ENCODE results near the gene RNF151. TPM values are rescaled to one million over a fixed set of nuclear protein-coding genes. Genes with fewer than 3 reads are reported as not detected.

RNF151 gene
- total RNA-seq, 2 experiments from 2014 or later, result not detected

DNA sequence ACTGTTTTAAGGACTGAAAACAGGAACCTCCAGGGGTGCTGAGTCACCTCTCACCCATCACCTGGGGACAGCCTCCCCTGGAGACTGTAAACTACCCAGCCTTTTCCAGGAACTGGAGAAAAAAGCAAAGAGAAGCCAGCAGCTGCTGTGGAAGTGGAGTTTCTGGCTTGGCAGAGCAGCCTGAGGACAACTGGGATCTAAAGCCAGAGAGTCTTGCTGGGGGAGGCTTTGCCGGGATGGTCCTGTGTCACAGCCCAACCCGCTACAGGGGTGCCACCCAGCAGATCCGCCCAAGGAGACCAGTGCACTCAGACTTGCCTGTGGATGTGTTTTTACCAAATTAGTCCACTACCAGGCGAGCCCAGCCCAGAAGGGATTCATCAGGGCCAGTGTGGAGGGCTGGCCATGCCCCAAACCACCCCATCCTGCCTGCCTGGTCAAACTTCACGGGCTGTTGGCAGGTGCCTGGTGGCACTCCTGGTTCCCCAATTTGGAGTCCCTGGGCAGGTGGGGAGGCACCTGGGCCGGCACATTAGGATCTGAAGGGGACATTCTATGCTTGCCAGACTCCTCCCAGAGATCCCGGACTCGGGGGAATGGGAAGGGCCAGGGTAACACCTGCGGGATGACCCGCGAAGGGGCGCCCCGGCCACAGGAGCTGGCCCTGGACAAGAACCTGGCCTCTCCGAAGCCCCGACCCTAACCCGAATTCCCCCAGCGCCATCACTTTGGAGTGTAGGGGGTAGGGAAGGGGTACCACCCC is 24.4 kb upstream of the RNF151 start:
- peak; percentile 34 for DNase-seq (ENCODE audit: low spot score)
- H3K4me3 ChIP-seq (ENCODE audit: low read depth, low read length, poor library complexity, severe bottlenecking), result peak overlapping the region; percentile 84
- BruUV-seq (replicated peaks), result no TSS peak

DNA sequence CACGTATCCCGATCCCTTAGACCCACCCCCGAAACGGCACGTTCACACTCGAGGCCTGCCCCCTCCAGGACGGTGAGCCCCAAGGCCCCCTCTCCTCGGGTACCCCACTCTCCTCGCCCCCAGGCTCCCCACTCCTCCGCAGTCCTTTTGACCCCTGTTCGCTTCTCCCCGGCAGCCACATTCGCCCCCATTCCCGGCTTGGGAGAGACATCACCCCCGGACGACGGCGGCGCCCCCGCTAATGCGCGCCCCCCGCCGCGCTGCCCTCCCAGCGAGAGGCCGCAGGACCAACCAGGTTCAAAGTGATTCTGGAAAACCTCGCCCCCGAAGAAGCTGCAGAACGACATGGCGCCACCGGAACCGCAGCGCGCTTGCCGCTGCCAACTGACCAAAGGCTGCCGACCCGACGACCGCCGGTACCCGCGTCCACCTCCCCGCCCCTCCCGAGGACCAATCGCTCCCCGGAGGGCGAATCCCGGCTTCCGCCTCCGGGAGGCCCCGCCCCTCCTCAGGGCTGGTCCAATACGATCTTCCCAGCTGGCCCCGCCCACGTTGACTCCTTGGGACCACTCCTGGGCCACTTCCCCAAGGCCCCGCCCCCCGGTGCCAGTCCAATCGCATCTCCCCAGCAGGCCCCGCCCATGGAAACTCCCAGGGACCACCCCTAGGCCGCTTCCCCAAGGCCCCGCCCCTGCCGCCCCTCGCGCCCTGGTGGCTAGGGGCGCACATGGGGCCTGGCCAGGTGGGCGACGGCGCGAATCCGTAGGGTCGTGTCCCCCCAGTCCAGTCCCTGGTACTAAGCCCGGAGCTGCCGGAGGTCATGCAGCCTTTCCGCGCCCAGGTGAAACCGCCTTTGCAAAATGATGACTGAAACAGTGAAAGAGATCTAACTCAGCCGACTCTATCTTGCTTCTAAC is 23.6 kb upstream of the RNF151 start, which contains the start of gene MSRB1:
MSRB1 (minus strand) TSS at position 390 of the 917 bp plus-strand sequence; CDS start at position 347, 43 bp downstream.
- no peaks in the 10 kb centered on the region for H3K9me3 ChIP-seq (ENCODE audit: low read length)
- H2AFZ ChIP-seq (ENCODE audit: low read length), result peak within 1 kb of the TSS; percentile 83
- no TSS peak for BruUV-seq (replicated peaks)
- H3K4me3 ChIP-seq (ENCODE audit: low read depth, low read length, poor library complexity, severe bottlenecking), result peak within 1 kb of the TSS; percentile 84
- H4K20me1 ChIP-seq (ENCODE audit: insufficient read depth, low read length), result no peaks in the 10 kb centered on the region
- H3K27ac ChIP-seq (ENCODE audit: low read depth, low read length, poor library complexity, severe bottlenecking), result no peak within 1 kb of the TSS
- POLR2A ChIA-PET, result interaction anchor here (0.8 to 2.2 kb wide), 2 partner anchors 22 to 161 kb away, joined by 4 read pairs; partner anchors contain the start of genes NUBP2, RPS2 and SPSB3
- DNase-seq (ENCODE audit: low spot score), result peak; percentile 100
- peak within 1 kb of the TSS; percentile 95 for H3K4me2 ChIP-seq (ENCODE audit: low read length)
- H3K9me2 ChIP-seq (ENCODE audit: insufficient read depth, low read length), result no peaks in the 10 kb centered on the region
- H3K79me2 ChIP-seq (ENCODE audit: insufficient read depth, low read depth, low read length), result no peaks in the 10 kb centered on the region
- H3K4me1 ChIP-seq (ENCODE audit: insufficient read depth, low read length, poor library complexity, severe bottlenecking), result peaks cover 18% of the 10 kb centered on the region
- CTCF ChIA-PET (ENCODE audit: unreplicated experiment), result no interaction called here
- no peaks in the 10 kb centered on the region for H3K36me3 ChIP-seq (ENCODE audit: insufficient read depth, low read length)
- intact Hi-C loops (cut with micrococcal nuclease; ENCODE audit: unreplicated experiment), result loop anchor here (2.0 to 5.0 kb wide), 2 partner anchors 66 to 161 kb away; partner anchors contain the start of genes NUBP2, SPSB3 and ZNF598
- TF ChIP-seq EZH2phosphoT487 (IDR thresholded peaks at IDR 0.05; ENCODE audit: borderline replicate concordance, low read depth, low read length), result no peak
- TF ChIP-seq, protein P1, sequence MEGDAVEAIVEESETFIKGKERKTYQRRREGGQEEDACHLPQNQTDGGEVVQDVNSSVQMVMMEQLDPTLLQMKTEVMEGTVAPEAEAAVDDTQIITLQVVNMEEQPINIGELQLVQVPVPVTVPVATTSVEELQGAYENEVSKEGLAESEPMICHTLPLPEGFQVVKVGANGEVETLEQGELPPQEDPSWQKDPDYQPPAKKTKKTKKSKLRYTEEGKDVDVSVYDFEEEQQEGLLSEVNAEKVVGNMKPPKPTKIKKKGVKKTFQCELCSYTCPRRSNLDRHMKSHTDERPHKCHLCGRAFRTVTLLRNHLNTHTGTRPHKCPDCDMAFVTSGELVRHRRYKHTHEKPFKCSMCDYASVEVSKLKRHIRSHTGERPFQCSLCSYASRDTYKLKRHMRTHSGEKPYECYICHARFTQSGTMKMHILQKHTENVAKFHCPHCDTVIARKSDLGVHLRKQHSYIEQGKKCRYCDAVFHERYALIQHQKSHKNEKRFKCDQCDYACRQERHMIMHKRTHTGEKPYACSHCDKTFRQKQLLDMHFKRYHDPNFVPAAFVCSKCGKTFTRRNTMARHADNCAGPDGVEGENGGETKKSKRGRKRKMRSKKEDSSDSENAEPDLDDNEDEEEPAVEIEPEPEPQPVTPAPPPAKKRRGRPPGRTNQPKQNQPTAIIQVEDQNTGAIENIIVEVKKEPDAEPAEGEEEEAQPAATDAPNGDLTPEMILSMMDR (conservative IDR thresholded peaks at IDR 0.05; ENCODE audit: low read length), result peak; percentile 29; the same call in 1 of the 2 replicates

More for the DNA sequence above, 24.4 kb upstream of the RNF151 start:
- Histone ChIP-seq H3K4me2 (ENCODE audit: low read length) (peak overlapping the region; percentile 95), H2AFZ (ENCODE audit: low read length) (peak overlapping the region; percentile 83; the same call in 1 of the 2 replicates), H3K9me2 (ENCODE audit: insufficient read depth, low read length) (no peaks in the 10 kb centered on the region), H3K36me3 (ENCODE audit: insufficient read depth, low read length) (no peaks in the 10 kb centered on the region), H4K20me1 (ENCODE audit: insufficient read depth, low read length) (no peaks in the 10 kb centered on the region), H3K4me1 (ENCODE audit: insufficient read depth, low read length, poor library complexity, severe bottlenecking) (peaks cover 18% of the 10 kb centered on the region), H3K27ac (ENCODE audit: low read depth, low read length, poor library complexity, severe bottlenecking) (no peak overlapping the region), H3K9me3 (ENCODE audit: low read length) (no peaks in the 10 kb centered on the region), H3K79me2 (ENCODE audit: insufficient read depth, low read depth, low read length) (no peaks in the 10 kb centered on the region)
- TF ChIP-seq EZH2phosphoT487 (IDR thresholded peaks at IDR 0.05; ENCODE audit: borderline replicate concordance, low read depth, low read length), result no peak
- TF ChIP-seq, protein P1 (conservative IDR thresholded peaks at IDR 0.05; ENCODE audit: low read length), result no peak
- ChIA-PET POLR2A (interaction anchor here (1.3 to 2.2 kb wide), 2 partner anchors 22 to 160 kb away, joined by 4 to 6 read pairs; partner anchors contain the start of genes NUBP2, RPS2 and SPSB3), CTCF (ENCODE audit: unreplicated experiment) (no interaction called here)
- intact Hi-C loops (cut with micrococcal nuclease; ENCODE audit: unreplicated experiment), result loop anchor here (2.0 to 5.0 kb wide), 2 partner anchors 67 to 160 kb away; partner anchors contain the start of genes NUBP2, SPSB3 and ZNF598

Measured in OCI-LY7 (cell line).